CD4-positive, alpha-beta T cell (primary cell): ENCODE results near the gene ELMO1. TPM values are rescaled to one million over a fixed set of nuclear protein-coding genes. Genes with fewer than 3 reads are reported as not detected.
A peak's percentile ranks its signal among the peaks of the same experiment; 100 is the strongest.

Experiments used
- ATAC-seq: fragments of 200-7000 bp; cut with Tn5 transposase; one replicate; pipeline ENCODE4 v1.10.0; 2022; ENCODE audit warnings: mild to moderate bottlenecking; ENCODE audit not compliant: poor library complexity
- CTCF ChIA-PET: fragments of 350-600 bp; sonication (Branson Sonifier 250); formaldehyde crosslinking; loops from one replicate; lab custom pipeline; 2021; ENCODE audit warnings: antibody characterized with exemption, inconsistent platforms; lab: Charles Lee
- POLR2A ChIA-PET: fragments of 350-600 bp; sonication (Branson Sonifier 250); formaldehyde crosslinking; loops from one replicate; lab custom pipeline; 2021; ENCODE audit warnings: antibody characterized with exemption, inconsistent platforms; lab: Charles Lee
- DNase-seq, 14 experiments: peaks; one replicate each; pipeline ENCODE4 v3.0.0-alpha.2; 2013 to 2020; ENCODE audit warnings: mixed read lengths in 2 of 14
- H3K27ac ChIP-seq, 2 donors: one replicate each; pipeline versions ENCODE4 v1.5.1 to v1.7.0; 2013; ENCODE audit warnings: low read length in 2 of 2, low read depth in 1 of 2, mild to moderate bottlenecking in 1 of 2
- H3K27me3 ChIP-seq, 2 experiments: 1 replicate in 1 of 2; 2 replicates in 1 of 2; pipeline versions ENCODE4 v1.6.1 to v1.7.0; 2013; ENCODE audit warnings: low read length in 2 of 2, control low read depth in 1 of 2, mild to moderate bottlenecking in 1 of 2, moderate library complexity in 1 of 2; ENCODE audit not compliant: insufficient read depth in 2 of 2, control insufficient read depth in 1 of 2
- H3K36me3 ChIP-seq: one replicate; pipeline ENCODE4 v1.6.1; 2013; ENCODE audit warnings: low read length, control low read depth; ENCODE audit not compliant: insufficient read depth
- H3K4me1 ChIP-seq: one replicate; pipeline ENCODE4 v1.6.1; 2013; ENCODE audit warnings: low read length, control low read depth; ENCODE audit not compliant: insufficient read depth
- H3K4me3 ChIP-seq: one replicate; pipeline ENCODE4 v1.5.1; 2013; ENCODE audit warnings: mild to moderate bottlenecking, low read length, moderate library complexity
- H3K9me3 ChIP-seq, 2 experiments: 1 replicate in 1 of 2; 2 replicates in 1 of 2; pipeline versions ENCODE4 v1.6.1 to v1.7.0; 2013; ENCODE audit warnings: low read length in 2 of 2, mild to moderate bottlenecking in 2 of 2, control low read depth in 1 of 2, moderate library complexity in 1 of 2; ENCODE audit not compliant: control insufficient read depth in 1 of 2, insufficient read depth in 1 of 2
- H3K27ac Mint-ChIP-seq: one replicate; pipeline ENCODE4 v1.8.0; 2020; ENCODE audit warnings: mixed read lengths
- H3K27me3 Mint-ChIP-seq: one replicate; pipeline ENCODE4 v1.8.0; 2021; ENCODE audit warnings: mixed read lengths
- H3K36me3 Mint-ChIP-seq: one replicate; pipeline ENCODE4 v1.8.0; 2021; ENCODE audit warnings: low read depth, mixed read lengths
- H3K4me1 Mint-ChIP-seq: one replicate; pipeline ENCODE4 v1.8.0; 2021; ENCODE audit warnings: low read depth, mixed read lengths
- H3K4me3 Mint-ChIP-seq: one replicate; pipeline ENCODE4 v1.8.0; 2020; ENCODE audit warnings: mild to moderate bottlenecking, mixed read lengths
- H3K9me3 Mint-ChIP-seq: one replicate; pipeline ENCODE4 v1.8.0; 2020; ENCODE audit warnings: mixed read lengths
- CTCF ChIP-seq: fragments of 200-600 bp; IDR thresholded peaks from one replicate; pipeline ENCODE4 v1.8.0; 2022; ENCODE audit warnings: antibody characterized with exemption, mild to moderate bottlenecking
- intact Hi-C, 2 experiments: fragments of 100-400 bp; cut with DNase I in 1 of 2; cut with micrococcal nuclease in 1 of 2; formaldehyde crosslinking; loops; one replicate each; pipeline versions ENCODE4 v1.15.1 to v1.9.0; 2023 to 2025; cut with DNase I, micrococcal nuclease
- total RNA-seq, 174 experiments: library from RNA in 2 of 174; stranded (reverse) in 2 of 174; gene quantifications; one replicate each; pipeline ENCODE4 v1.2.3 and lab custom pipeline; 2021 to 2026

Gene ELMO1
- total RNA-seq, 2 experiments from 2014 or later: 117 to 120 TPM

DNA sequence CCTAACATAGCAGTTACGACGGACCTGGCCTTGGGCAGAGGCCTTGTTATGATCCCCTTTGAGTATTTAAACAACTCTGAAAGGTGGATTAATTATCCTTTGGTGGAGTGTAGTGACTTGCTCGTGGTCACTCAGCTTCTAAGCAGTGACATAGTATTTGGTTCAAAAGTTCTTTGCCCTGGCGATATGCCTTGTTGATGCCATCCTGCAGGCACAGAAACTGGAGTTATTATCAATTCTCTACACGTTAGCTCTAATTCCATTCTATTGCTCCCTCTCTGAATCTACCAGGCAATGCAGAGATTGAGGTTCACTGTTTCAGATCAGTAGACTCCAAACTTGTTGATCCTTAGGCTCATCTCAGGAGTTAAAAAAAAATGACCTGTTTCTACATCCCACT is 32.5 kb upstream of the ELMO1 start:
- H3K9me3 Mint-ChIP-seq: no peaks in the 10 kb centered on the region
- CTCF ChIA-PET: no interaction called here
- H3K9me3 ChIP-seq: no peaks in the 10 kb centered on the region
- H3K4me3 ChIP-seq: no peak overlapping the region
- no peaks in the 10 kb centered on the region for H3K27me3 ChIP-seq
- peaks cover 7% of the 10 kb centered on the region for H3K27me3 Mint-ChIP-seq
- DNase-seq: no peak
- no peaks in the 10 kb centered on the region for H3K36me3 ChIP-seq
- H3K4me1 ChIP-seq: no peaks in the 10 kb centered on the region
- POLR2A ChIA-PET: no interaction called here
- H3K4me3 Mint-ChIP-seq: no peak overlapping the region
- H3K27ac Mint-ChIP-seq: no peak overlapping the region
- intact Hi-C loops: no loop called here
- no peaks in the 10 kb centered on the region for H3K36me3 Mint-ChIP-seq
- no peak overlapping the region for H3K27ac ChIP-seq
- no peak for ATAC-seq
- no peaks in the 10 kb centered on the region for H3K4me1 Mint-ChIP-seq
- TF ChIP-seq CTCF: no peak

GRCh38 chr7:37480041-37481031 is 31.7 kb upstream of the ELMO1 start:
- TF ChIP-seq CTCF: no peak
- H3K27me3 Mint-ChIP-seq: peaks cover 7% of the 10 kb centered on the region
- ChIA-PET POLR2A (no interaction called here), CTCF (no interaction called here)
- no peaks in the 10 kb centered on the region for H3K27me3 ChIP-seq
- no peaks in the 10 kb centered on the region for H3K4me1 Mint-ChIP-seq
- no peaks in the 10 kb centered on the region for H3K36me3 Mint-ChIP-seq
- no peaks in the 10 kb centered on the region for H3K9me3 ChIP-seq
- intact Hi-C loops: no loop called here
- no peaks in the 10 kb centered on the region for H3K4me1 ChIP-seq
- DNase-seq (peak in 3 of 14 experiments; percentile 12 to 26 (median 21)), ATAC-seq (no peak)
- no peak overlapping the region for H3K4me3 ChIP-seq
- H3K27ac Mint-ChIP-seq: no peak overlapping the region
- no peak overlapping the region for H3K4me3 Mint-ChIP-seq
- H3K27ac ChIP-seq: no peak overlapping the region
- H3K36me3 ChIP-seq: no peaks in the 10 kb centered on the region
- H3K9me3 Mint-ChIP-seq: no peaks in the 10 kb centered on the region

DNA sequence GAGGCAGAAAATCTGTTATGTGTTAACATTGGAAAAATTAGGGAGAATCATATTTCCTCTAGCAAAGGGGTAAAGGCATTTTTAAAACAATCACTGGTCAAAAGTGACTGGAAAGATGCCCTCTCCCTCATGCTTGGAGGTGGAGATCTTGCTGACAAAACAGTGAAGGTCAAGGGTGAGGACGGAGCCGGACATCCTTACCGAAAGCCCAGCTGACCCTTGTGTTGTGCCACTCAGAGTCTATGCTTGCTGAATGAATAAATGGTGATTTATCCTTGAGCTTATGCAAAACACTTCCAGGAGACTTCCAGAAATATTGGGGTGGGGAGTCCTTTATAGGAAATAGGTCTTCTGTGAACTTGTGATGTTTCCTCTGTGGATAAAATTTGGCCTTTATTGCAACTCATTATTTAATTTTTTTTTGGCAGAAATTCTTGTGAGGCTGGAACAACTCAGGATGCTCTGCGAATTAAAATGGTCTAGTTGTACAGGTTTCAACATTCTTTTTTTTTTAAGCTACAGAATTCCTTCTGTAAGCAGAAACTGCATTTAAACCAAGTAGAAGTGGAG is 28.3 kb upstream of the ELMO1 start:
- no peaks in the 10 kb centered on the region for H3K36me3 Mint-ChIP-seq

More for the DNA sequence above, 28.3 kb upstream of the ELMO1 start:
- no peak for DNase-seq
- no peaks in the 10 kb centered on the region for H3K9me3 ChIP-seq
- H3K9me3 Mint-ChIP-seq: no peaks in the 10 kb centered on the region
- intact Hi-C loops: no loop called here
- H3K4me3 Mint-ChIP-seq: no peak overlapping the region
- no peak for TF ChIP-seq CTCF
- H3K36me3 ChIP-seq: no peaks in the 10 kb centered on the region
- no peak overlapping the region for H3K27ac ChIP-seq
- POLR2A ChIA-PET: no interaction called here
- CTCF ChIA-PET: interaction anchor here (1.2 kb wide), 1 partner anchor 192 kb away, joined by 3 read pairs; no protein-coding TSS in a partner anchor
- peaks cover 7% of the 10 kb centered on the region for H3K27me3 Mint-ChIP-seq
- ATAC-seq: no peak
- H3K27me3 ChIP-seq: no peaks in the 10 kb centered on the region
- H3K4me1 ChIP-seq: no peaks in the 10 kb centered on the region
- H3K27ac Mint-ChIP-seq: no peak overlapping the region
- H3K4me1 Mint-ChIP-seq: no peaks in the 10 kb centered on the region
- H3K4me3 ChIP-seq: no peak overlapping the region
